Adrenal gland (tissue), 5 donors: ENCODE data around the gene RPS6KA2.

ENCODE experiments used
- CTCF ChIP-seq, 6 experiments: fragments of 450-650 bp in 4 of 6; fragments of 200-600 bp in 2 of 6; sonication (generic) in 1 of 6; IDR thresholded peaks; 1 replicate in 5 of 6; 2 replicates in 1 of 6; pipeline versions ENCODE4 v1.5.1 to v1.8.0; 2016 to 2021; ENCODE audit warnings: antibody characterized with exemption in 6 of 6, mild to moderate bottlenecking in 2 of 6, moderate library complexity in 1 of 6
- POLR2A ChIP-seq, 2 donors: fragments of 450-650 bp; IDR thresholded peaks; one replicate each; pipeline ENCODE4 v1.6.1; 2017; ENCODE audit warnings: antibody characterized with exemption in 2 of 2, mild to moderate bottlenecking in 2 of 2, moderate library complexity in 1 of 2
- donor health status: DM: no; HTN: no; CAD: no.

DNA sequence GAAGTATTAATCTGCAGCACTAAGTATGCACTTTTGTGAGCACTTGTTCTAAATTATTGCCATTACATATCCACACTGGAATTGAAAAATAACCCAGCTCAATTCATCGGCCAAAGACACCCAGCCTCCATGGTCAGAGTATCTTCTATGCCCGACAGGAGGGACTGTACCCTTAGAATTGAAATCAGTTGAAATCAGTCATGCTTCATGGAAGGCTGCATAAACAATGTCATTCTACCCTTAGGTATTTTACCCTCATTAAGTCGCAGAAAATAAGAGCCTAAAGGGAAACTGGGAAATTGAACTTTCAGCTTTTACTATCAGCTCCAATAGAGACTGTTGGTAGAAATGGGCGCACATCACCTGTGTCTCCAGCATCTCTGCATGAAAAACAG, 37.7 kb downstream of the RPS6KA2 start:
- no peak for TF ChIP-seq CTCF (IDR thresholded peaks at IDR 0.05)
- no peak for TF ChIP-seq POLR2A (IDR thresholded peaks at IDR 0.05)
